ENCODE data around the gene ITGA2B.

GRCh38 chr17:44416558-44417289, 27.3 kb upstream of the ITGA2B start:
- TF ChIP-seq, protein P1, sequence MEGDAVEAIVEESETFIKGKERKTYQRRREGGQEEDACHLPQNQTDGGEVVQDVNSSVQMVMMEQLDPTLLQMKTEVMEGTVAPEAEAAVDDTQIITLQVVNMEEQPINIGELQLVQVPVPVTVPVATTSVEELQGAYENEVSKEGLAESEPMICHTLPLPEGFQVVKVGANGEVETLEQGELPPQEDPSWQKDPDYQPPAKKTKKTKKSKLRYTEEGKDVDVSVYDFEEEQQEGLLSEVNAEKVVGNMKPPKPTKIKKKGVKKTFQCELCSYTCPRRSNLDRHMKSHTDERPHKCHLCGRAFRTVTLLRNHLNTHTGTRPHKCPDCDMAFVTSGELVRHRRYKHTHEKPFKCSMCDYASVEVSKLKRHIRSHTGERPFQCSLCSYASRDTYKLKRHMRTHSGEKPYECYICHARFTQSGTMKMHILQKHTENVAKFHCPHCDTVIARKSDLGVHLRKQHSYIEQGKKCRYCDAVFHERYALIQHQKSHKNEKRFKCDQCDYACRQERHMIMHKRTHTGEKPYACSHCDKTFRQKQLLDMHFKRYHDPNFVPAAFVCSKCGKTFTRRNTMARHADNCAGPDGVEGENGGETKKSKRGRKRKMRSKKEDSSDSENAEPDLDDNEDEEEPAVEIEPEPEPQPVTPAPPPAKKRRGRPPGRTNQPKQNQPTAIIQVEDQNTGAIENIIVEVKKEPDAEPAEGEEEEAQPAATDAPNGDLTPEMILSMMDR (IDR thresholded peaks at IDR 0.05), result no peak
- TF ChIP-seq POLR2AphosphoS5 (IDR thresholded peaks at IDR 0.05) (no peak), EP300 (IDR thresholded peaks at IDR 0.05) (no peak), POLR2A (IDR thresholded peaks at IDR 0.05) (no peak)
